Mesodermal cell (in vitro differentiated cells): Measurements from ENCODE around the gene TAF8.

ENCODE experiments used
- H3K27ac ChIP-seq: 2 replicates; pipeline ENCODE4 v1.7.0; 2013; ENCODE audit warnings: mild to moderate bottlenecking, low read depth, low read length, moderate library complexity; ENCODE audit not compliant: severe bottlenecking
- H3K36me3 ChIP-seq: 2 replicates; pipeline ENCODE4 v1.7.1; 2013; ENCODE audit warnings: mild to moderate bottlenecking, low read length, moderate library complexity; ENCODE audit not compliant: control insufficient read depth, insufficient read depth
- H3K4me1 ChIP-seq: one replicate; pipeline ENCODE4 v1.7.1; 2013; ENCODE audit warnings: mild to moderate bottlenecking, low read length; ENCODE audit not compliant: insufficient read depth, control insufficient read depth, poor library complexity, severe bottlenecking
- H3K4me3 ChIP-seq: 2 replicates; pipeline ENCODE4 v1.7.0; 2013; ENCODE audit warnings: low read length, control low read depth, mild to moderate bottlenecking; ENCODE audit not compliant: insufficient read depth, poor library complexity, severe bottlenecking; ENCODE audit errors: extremely low read depth
- H3K9me3 ChIP-seq: 2 replicates; pipeline ENCODE4 v1.7.1; 2013; ENCODE audit warnings: mild to moderate bottlenecking, low read length, moderate library complexity; ENCODE audit not compliant: control insufficient read depth
- WGBS, 2 experiments: methylation state at CpG; one replicate each; pipeline ENCODE4 v1.1.5; 2013; ENCODE audit warnings: missing lambda C conversion rate in 2 of 2; ENCODE audit not compliant: insufficient coverage in 2 of 2; 5-methylcytosine and 5-hydroxymethylcytosine counted together

Gene TAF8

GRCh38 chr6:42088101-42088591 is 37.8 kb downstream of the TAF8 start:
- Histone ChIP-seq H3K36me3 (no peaks in the 10 kb centered on the region), H3K27ac (no peak overlapping the region), H3K4me3 (no peak overlapping the region), H3K9me3 (no peaks in the 10 kb centered on the region), H3K4me1 (peaks cover 6% of the 10 kb centered on the region)
- 73 to 76% methylated on average over 4 to 5 of the region's 7 CpGs for WGBS, 2 experiments

- Histone ChIP-seq H3K27ac (no peak overlapping the region), H3K36me3 (no peaks in the 10 kb centered on the region), H3K4me3 (no peak overlapping the region), H3K9me3 (no peaks in the 10 kb centered on the region), H3K4me1 (peaks cover 6% of the 10 kb centered on the region)
- WGBS, 2 experiments, result 93 to 94% methylated on average over 5 to 8 of the region's 10 CpGs
These were observed 40.7 kb downstream of the TAF8 start for GRCh38 chr6:42090819-42091717.

GRCh38 chr6:42091718-42092023 is 41.3 kb downstream of the TAF8 start:
- H3K4me3 ChIP-seq, result no peak overlapping the region
- H3K4me1 ChIP-seq, result peaks cover 6% of the 10 kb centered on the region
- H3K9me3 ChIP-seq, result no peaks in the 10 kb centered on the region
- 94 to 99% methylated on average over 8 to 9 of the region's 9 CpGs for WGBS, 2 experiments
- no peak overlapping the region for H3K27ac ChIP-seq
- no peaks in the 10 kb centered on the region for H3K36me3 ChIP-seq

GRCh38 chr6:42093582-42094329 is 43.4 kb downstream of the TAF8 start:
- WGBS, 2 experiments, result 52 to 62% methylated on average over 6 to 7 of the region's 10 CpGs
- H3K36me3 ChIP-seq, result no peaks in the 10 kb centered on the region
- no peak overlapping the region for H3K27ac ChIP-seq
- H3K9me3 ChIP-seq, result no peaks in the 10 kb centered on the region
- H3K4me1 ChIP-seq, result no peaks in the 10 kb centered on the region
- H3K4me3 ChIP-seq, result no peak overlapping the region

- H3K4me3 ChIP-seq, result no peak overlapping the region
- peaks cover 9% of the 10 kb centered on the region for H3K4me1 ChIP-seq
- 100% methylated on average over 1 of the region's 1 CpG; no CpG with 5 or more reads in 1 of the 2 experiments for WGBS, 2 experiments
- H3K9me3 ChIP-seq, result no peaks in the 10 kb centered on the region
- no peaks in the 10 kb centered on the region for H3K36me3 ChIP-seq
- H3K27ac ChIP-seq, result no peak overlapping the region
These were observed 44.8 kb downstream of the TAF8 start for GRCh38 chr6:42095094-42095493.

- Histone ChIP-seq H3K36me3 (no peaks in the 10 kb centered on the region), H3K4me3 (no peak overlapping the region), H3K9me3 (no peaks in the 10 kb centered on the region), H3K27ac (no peak overlapping the region), H3K4me1 (peaks cover 17% of the 10 kb centered on the region)
- 79 to 92% methylated on average over 8 to 10 of the region's 10 CpGs for WGBS, 2 experiments
These were observed 45.6 kb downstream of the TAF8 start for GRCh38 chr6:42095776-42096541.

GRCh38 chr6:42099340-42100028 is 49.2 kb downstream of the TAF8 start:
- H3K4me1 ChIP-seq, result peaks cover 23% of the 10 kb centered on the region
- no peak overlapping the region for H3K4me3 ChIP-seq
- H3K36me3 ChIP-seq, result no peaks in the 10 kb centered on the region
- H3K9me3 ChIP-seq, result no peaks in the 10 kb centered on the region
- 78 to 82% methylated on average over 10 of the region's 13 CpGs for WGBS, 2 experiments
- H3K27ac ChIP-seq, result peak overlapping the region; percentile 74

GRCh38 chr6:42100029-42100901 is 49.9 kb downstream of the TAF8 start:
- H3K27ac ChIP-seq, result peak overlapping the region; percentile 74
- WGBS, 2 experiments, result 80 to 90% methylated on average over 7 to 11 of the region's 14 CpGs
- H3K4me3 ChIP-seq, result no peak overlapping the region
- H3K36me3 ChIP-seq, result no peaks in the 10 kb centered on the region
- H3K9me3 ChIP-seq, result no peaks in the 10 kb centered on the region
- peaks cover 23% of the 10 kb centered on the region for H3K4me1 ChIP-seq

GRCh38 chr6:42101186-42101657 is 50.9 kb downstream of the TAF8 start:
- Histone ChIP-seq H3K27ac (peak overlapping the region; percentile 36), H3K36me3 (no peaks in the 10 kb centered on the region), H3K4me3 (no peak overlapping the region), H3K4me1 (peaks cover 23% of the 10 kb centered on the region), H3K9me3 (no peaks in the 10 kb centered on the region)
- WGBS, 2 experiments, result 96 to 98% methylated on average over 4 of the region's 8 CpGs
